Gastrocnemius medialis (tissue), 4 donors: ENCODE measurements around the gene KRT1. TPM values are rescaled to one million over a fixed set of nuclear protein-coding genes. Genes with fewer than 3 reads are reported as not detected.

Source experiments
- ATAC-seq, 2 donors: fragments of 150-250 bp; one replicate each; pipeline ENCODE4 v1.9.1; 2016
- DNase-seq, 2 donors: peaks; one replicate each; pipeline ENCODE4 v3.0.0-alpha.2; 2019
- H3K27ac ChIP-seq, 4 donors: fragments of 200-600 bp; sonication (generic); 1 replicate in 1 of 4; 2 replicates in 3 of 4; pipeline ENCODE4 v1.5.1; 2016 to 2018; ENCODE audit warnings: mild to moderate bottlenecking in 2 of 4, moderate library complexity in 1 of 4
- H3K27me3 ChIP-seq, 3 donors: fragments of 200-600 bp; sonication (generic) in 2 of 3; 1 replicate in 1 of 3; 2 replicates in 2 of 3; pipeline versions ENCODE4 v1.5.1 to v1.6.0; 2016 to 2019; ENCODE audit warnings: mild to moderate bottlenecking in 1 of 3, moderate library complexity in 1 of 3
- H3K36me3 ChIP-seq, 2 donors: fragments of 200-600 bp; sonication (generic) in 1 of 2; one replicate each; pipeline ENCODE4 v1.5.1; 2017 to 2018
- H3K4me1 ChIP-seq, 2 donors: fragments of 200-600 bp; sonication (generic) in 1 of 2; one replicate each; pipeline ENCODE4 v1.5.1; 2016 to 2017; ENCODE audit warnings: mild to moderate bottlenecking in 2 of 2
- H3K4me3 ChIP-seq, 4 donors: fragments of 200-600 bp; sonication (generic) in 3 of 4; 1 replicate in 1 of 4; 2 replicates in 3 of 4; pipeline ENCODE4 v1.5.1; 2016 to 2019; ENCODE audit warnings: mild to moderate bottlenecking in 2 of 4
- H3K9me3 ChIP-seq, 3 donors: fragments of 200-600 bp; sonication (generic) in 2 of 3; 1 replicate in 1 of 3; 2 replicates in 2 of 3; pipeline ENCODE4 v1.5.1; 2016 to 2019
- POLR2A ChIP-seq, 2 donors: fragments of 450-650 bp; IDR thresholded peaks; one replicate each; pipeline ENCODE4 v1.6.1; 2017; ENCODE audit warnings: antibody characterized with exemption in 2 of 2, mild to moderate bottlenecking in 2 of 2, moderate library complexity in 2 of 2
- in situ Hi-C, 4 donors: fragments of 200-750 bp; cut with MboI; loops; one replicate each; pipeline versions ENCODE4 v1.15.0 to v1.8.0; 2017; ENCODE audit warnings: low sequenced_read_pairs in 4 of 4
- intact Hi-C: fragments of 100-400 bp; cut with DNase I; formaldehyde crosslinking; loops from one replicate; pipeline ENCODE4 v1.15.1; 2023; ENCODE audit warnings: low total_unique reads
- total RNA-seq, 4 donors: library from RNA; depleted of rRNA; stranded (reverse); fragments of >200 nt; gene quantifications; one replicate each; pipeline versions ENCODE4 v1.1.0 to v1.2.3, GENCODE V29; 2016
- TF ChIP-seq, protein P1 (sequence below), 5 experiments: fragments of 450-650 bp in 3 of 5; fragments of 200-600 bp in 2 of 5; sonication (generic) in 2 of 5; IDR thresholded peaks in 4 of 5; conservative IDR thresholded peaks in 1 of 5; 1 replicate in 4 of 5; 2 replicates in 1 of 5; pipeline ENCODE4 v1.5.1; 2016 to 2019; ENCODE audit warnings: antibody characterized with exemption in 5 of 5, mild to moderate bottlenecking in 3 of 5, moderate library complexity in 3 of 5

KRT1 gene
- total RNA-seq, 4 donors from 2014 or later, result not detected

DNA sequence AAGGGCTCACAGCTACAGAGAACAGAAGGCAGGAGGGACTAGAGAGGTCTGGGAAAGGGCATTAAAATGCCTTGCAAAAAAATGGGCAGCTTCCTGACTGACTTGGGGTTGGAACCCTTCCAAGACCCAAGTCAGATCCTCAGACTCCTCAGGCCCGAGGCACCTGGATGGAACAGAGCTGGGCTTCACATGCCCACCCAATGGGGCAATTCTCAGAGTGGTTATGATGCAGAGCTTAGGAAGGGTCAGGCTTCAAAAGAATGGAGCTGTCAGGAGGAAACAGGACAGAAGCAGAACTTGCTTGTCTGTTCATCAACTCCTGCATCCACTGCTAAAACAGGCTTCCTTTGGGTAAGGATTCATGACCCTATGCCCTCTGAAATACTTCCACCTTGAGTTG is 9.7 kb upstream of the KRT1 start:
- Histone ChIP-seq H3K36me3 (no peaks in the 10 kb centered on the region), H3K27me3 (peaks cover 31 to 40% (median 36%) of the 10 kb centered on the region in 3 donors), H3K4me1 (peaks cover 0 to 7% of the 10 kb centered on the region in 2 donors), H3K4me3 (no peak overlapping the region), H3K9me3 (no peaks in the 10 kb centered on the region), H3K27ac (no peak overlapping the region)
- no peak for TF ChIP-seq POLR2A (IDR thresholded peaks at IDR 0.05)
- TF ChIP-seq, protein P1, sequence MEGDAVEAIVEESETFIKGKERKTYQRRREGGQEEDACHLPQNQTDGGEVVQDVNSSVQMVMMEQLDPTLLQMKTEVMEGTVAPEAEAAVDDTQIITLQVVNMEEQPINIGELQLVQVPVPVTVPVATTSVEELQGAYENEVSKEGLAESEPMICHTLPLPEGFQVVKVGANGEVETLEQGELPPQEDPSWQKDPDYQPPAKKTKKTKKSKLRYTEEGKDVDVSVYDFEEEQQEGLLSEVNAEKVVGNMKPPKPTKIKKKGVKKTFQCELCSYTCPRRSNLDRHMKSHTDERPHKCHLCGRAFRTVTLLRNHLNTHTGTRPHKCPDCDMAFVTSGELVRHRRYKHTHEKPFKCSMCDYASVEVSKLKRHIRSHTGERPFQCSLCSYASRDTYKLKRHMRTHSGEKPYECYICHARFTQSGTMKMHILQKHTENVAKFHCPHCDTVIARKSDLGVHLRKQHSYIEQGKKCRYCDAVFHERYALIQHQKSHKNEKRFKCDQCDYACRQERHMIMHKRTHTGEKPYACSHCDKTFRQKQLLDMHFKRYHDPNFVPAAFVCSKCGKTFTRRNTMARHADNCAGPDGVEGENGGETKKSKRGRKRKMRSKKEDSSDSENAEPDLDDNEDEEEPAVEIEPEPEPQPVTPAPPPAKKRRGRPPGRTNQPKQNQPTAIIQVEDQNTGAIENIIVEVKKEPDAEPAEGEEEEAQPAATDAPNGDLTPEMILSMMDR (IDR thresholded peaks at IDR 0.05 in 4 of 5, conservative IDR thresholded peaks at IDR 0.05 in 1 of 5), result no peak
- intact Hi-C loops (no loop called here), in situ Hi-C loops (no loop called here)
- no peak for DNase-seq
- ATAC-seq, result no peak

DNA sequence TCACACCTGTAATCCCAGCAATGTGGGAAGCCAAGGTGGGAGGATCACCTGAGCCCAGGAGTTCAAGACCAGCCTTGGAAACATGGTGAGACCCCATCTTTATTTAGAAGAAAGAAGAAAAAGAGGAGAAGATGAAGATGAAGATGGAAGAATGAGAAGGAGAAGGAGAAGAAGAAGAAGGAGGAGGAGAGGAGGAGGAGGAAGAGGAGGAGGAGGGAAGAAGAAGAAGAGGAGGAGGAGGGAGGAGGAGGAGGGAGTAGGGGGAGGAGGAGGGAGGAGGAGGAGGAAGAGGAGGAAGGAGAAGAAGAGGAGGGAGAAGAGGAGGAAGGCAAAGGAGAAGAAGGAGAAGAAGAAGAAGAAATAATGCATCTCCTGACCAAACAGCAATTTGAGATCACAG is 9.0 kb upstream of the KRT1 start:
- no peak for TF ChIP-seq POLR2A (IDR thresholded peaks at IDR 0.05)
- TF ChIP-seq, protein P1 (IDR thresholded peaks at IDR 0.05 in 4 of 5, conservative IDR thresholded peaks at IDR 0.05 in 1 of 5), result no peak
- in situ Hi-C loops, result no loop called here
- Histone ChIP-seq H3K9me3 (no peaks in the 10 kb centered on the region), H3K4me3 (no peak overlapping the region), H3K4me1 (peaks cover 0 to 7% of the 10 kb centered on the region in 2 donors), H3K27me3 (peaks cover 31 to 40% (median 36%) of the 10 kb centered on the region in 3 donors), H3K36me3 (no peaks in the 10 kb centered on the region), H3K27ac (no peak overlapping the region)
- intact Hi-C loops, result no loop called here
- ATAC-seq (no peak), DNase-seq (no peak)

DNA sequence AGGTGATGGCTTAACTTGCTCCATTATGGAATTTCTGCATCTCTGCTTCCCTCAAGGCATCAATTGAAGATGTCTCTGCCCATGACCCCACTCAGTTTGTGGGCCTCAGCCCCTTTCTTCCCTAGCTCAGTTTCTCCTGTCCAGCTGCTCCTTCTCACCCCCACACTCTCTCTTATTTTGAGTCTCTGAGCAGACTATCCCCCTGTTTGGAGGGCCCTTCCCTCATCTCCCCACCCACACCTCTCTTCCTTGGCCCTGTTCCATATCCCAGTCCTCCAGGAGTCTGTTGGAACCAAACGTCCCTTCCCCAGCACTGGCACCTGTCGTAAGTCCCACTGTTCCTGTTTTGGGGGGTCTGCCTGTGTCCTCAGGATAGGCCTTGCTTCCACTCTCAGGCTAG is 8.3 kb upstream of the KRT1 start:
- no peak for ATAC-seq
- no peaks in the 10 kb centered on the region for H3K9me3 ChIP-seq
- intact Hi-C loops (no loop called here), in situ Hi-C loops (no loop called here)
- no peak overlapping the region for H3K4me3 ChIP-seq
- TF ChIP-seq, protein P1 (IDR thresholded peaks at IDR 0.05 in 4 of 5, conservative IDR thresholded peaks at IDR 0.05 in 1 of 5), result no peak
- no peak for TF ChIP-seq POLR2A (IDR thresholded peaks at IDR 0.05)
- H3K36me3 ChIP-seq, result no peaks in the 10 kb centered on the region
- no peak for DNase-seq
- peaks cover 31 to 40% (median 36%) of the 10 kb centered on the region in 3 donors for H3K27me3 ChIP-seq
- peaks cover 0 to 7% of the 10 kb centered on the region in 2 donors for H3K4me1 ChIP-seq
- no peak overlapping the region for H3K27ac ChIP-seq

DNA sequence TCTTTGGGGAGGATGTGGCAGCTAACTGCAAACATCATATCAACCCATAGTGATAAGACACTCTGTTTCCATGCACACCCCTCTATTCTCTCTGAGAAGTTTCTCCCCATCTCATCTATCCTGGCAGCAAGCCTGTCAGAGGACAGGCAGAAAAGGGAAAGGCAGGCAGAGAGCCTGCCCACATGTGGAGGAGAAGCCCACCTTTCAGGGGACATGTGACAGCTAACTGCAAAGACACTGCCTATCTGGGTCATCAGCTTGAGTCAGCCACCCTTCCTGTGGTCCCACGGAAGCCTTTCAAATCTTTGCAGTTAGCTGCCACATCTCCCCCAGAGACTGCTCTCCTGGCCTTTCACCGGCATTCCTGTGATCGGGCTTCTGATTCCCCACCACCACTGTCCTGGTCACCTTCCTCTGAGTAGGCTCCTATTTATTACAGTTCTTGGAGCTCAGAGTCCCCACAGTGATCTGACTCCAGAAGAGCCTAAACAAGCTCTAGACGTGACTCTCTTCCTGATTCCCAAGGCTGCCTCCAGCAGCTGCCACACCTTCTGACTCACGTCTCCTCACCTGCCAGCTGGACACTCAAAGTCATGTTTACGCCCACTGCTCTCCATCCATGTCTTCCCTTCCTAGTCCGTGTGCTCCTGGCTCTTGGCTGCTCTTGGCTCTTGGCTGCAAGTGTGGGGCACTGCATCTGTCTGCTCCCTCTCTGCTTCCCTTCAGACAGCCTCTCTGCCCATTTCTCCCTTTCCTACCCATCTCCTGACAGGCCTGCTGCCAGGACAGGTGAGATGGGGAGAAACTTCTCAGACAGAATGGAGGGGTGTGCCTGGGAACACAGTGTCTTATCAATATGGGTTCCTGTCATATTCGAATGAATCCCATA is 7.5 kb upstream of the KRT1 start:
- peaks cover 31 to 36% (median 35%) of the 10 kb centered on the region in 3 donors for H3K27me3 ChIP-seq
- ATAC-seq, result no peak
- no peaks in the 10 kb centered on the region for H3K36me3 ChIP-seq
- DNase-seq, result no peak
- no peaks in the 10 kb centered on the region for H3K9me3 ChIP-seq
- no peak overlapping the region for H3K4me3 ChIP-seq
- H3K4me1 ChIP-seq, result peaks cover 0 to 7% of the 10 kb centered on the region in 2 donors
- intact Hi-C loops, result no loop called here
- in situ Hi-C loops, result no loop called here
- TF ChIP-seq, protein P1 (IDR thresholded peaks at IDR 0.05 in 4 of 5, conservative IDR thresholded peaks at IDR 0.05 in 1 of 5), result no peak
- no peak for TF ChIP-seq POLR2A (IDR thresholded peaks at IDR 0.05)
- H3K27ac ChIP-seq, result no peak overlapping the region
